GM21619 (cell line): ENCODE results near the gene RFPL4AL1.

ENCODE experiments used
- ATAC-seq: cut with Tn5 transposase; IDR thresholded peaks from one replicate; pipeline ENCODE4 v1.9.1; 2021; ENCODE audit not compliant: unreplicated experiment

Gene RFPL4AL1

DNA sequence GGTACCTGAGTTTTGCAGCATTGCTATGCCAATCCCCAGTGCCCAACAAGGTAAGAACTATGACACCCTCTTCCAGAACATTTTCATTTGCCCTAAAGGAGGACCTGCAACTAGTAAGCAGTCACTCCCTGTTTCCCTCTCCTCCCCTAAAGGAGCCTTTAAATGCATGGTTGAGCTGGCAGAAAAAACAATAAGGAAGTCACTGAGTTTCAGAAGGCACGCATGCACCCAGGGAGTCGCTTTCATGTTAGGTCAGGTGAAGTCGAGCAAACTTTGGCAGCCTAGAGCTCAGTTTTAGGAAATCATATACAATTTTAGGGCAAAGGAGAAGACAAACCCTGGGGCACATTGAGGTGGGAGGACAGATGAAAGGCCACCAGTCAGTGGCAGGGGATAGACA, 51.1 kb downstream of the RFPL4AL1 start:
- no peak for ATAC-seq
